CD14-positive monocyte (primary cell): ENCODE data around the gene KIAA0513. TPM values are rescaled to one million over a fixed set of nuclear protein-coding genes. Genes with fewer than 3 reads are reported as not detected.

Experiments used
- DNase-seq, 3 donors: peaks; one replicate each; pipeline ENCODE4 v3.0.0-alpha.2; 2011 to 2022
- H2AFZ ChIP-seq: 2 replicates; pipeline ENCODE4 v1.6.0; 2012; ENCODE audit warnings: mild to moderate bottlenecking, low read depth, low read length, inconsistent platforms; ENCODE audit not compliant: insufficient read depth, poor library complexity, severe bottlenecking
- H3K27ac ChIP-seq, 2 donors: 1 replicate in 1 of 2; 2 replicates in 1 of 2; pipeline ENCODE4 v1.5.1; 2012 to 2013; ENCODE audit warnings: low read length in 2 of 2, control low read depth in 1 of 2, inconsistent platforms in 1 of 2, low read depth in 1 of 2, mild to moderate bottlenecking in 1 of 2
- H3K27me3 ChIP-seq, 2 donors: one replicate each; pipeline versions ENCODE4 v1.6.0 to v1.6.1; 2011 to 2013; ENCODE audit warnings: low read length in 2 of 2; ENCODE audit not compliant: control insufficient read depth in 2 of 2, insufficient read depth in 2 of 2
- H3K36me3 ChIP-seq, 2 donors: replicated peaks in 1 of 2; 1 replicate in 1 of 2; 2 replicates in 1 of 2; pipeline versions ENCODE4 v1.5.1 to v1.6.1; 2012 to 2013; ENCODE audit warnings: low read length in 2 of 2, control low read depth in 1 of 2, inconsistent platforms in 1 of 2, mild to moderate bottlenecking in 1 of 2; ENCODE audit not compliant: insufficient read depth in 2 of 2, control insufficient read depth in 1 of 2
- H3K4me1 ChIP-seq, 2 donors: 1 replicate in 1 of 2; 2 replicates in 1 of 2; pipeline versions ENCODE4 v1.5.1 to v1.6.1; 2012 to 2013; ENCODE audit warnings: low read length in 2 of 2, control low read depth in 1 of 2, inconsistent platforms in 1 of 2, mild to moderate bottlenecking in 1 of 2, moderate library complexity in 1 of 2; ENCODE audit not compliant: insufficient read depth in 2 of 2, control insufficient read depth in 1 of 2
- H3K4me2 ChIP-seq: replicated peaks from 2 replicates; pipeline ENCODE3; 2012; ENCODE audit warnings: low read length, moderate library complexity, mild to moderate bottlenecking; ENCODE audit not compliant: poor library complexity, severe bottlenecking; ENCODE audit errors: extremely low read depth
- H3K4me3 ChIP-seq, 3 experiments: fragments of 200-600 bp in 1 of 3; sonication (generic) in 1 of 3; replicated peaks in 1 of 3; 1 replicate in 2 of 3; 2 replicates in 1 of 3; pipeline ENCODE4 v1.5.1; 2011 to 2013; ENCODE audit warnings: low read length in 3 of 3, mild to moderate bottlenecking in 3 of 3, control low read depth in 2 of 3, low read depth in 2 of 3, inconsistent platforms in 1 of 3, moderate library complexity in 1 of 3
- H3K79me2 ChIP-seq: 2 replicates; pipeline ENCODE4 v1.6.0; 2012; ENCODE audit warnings: mild to moderate bottlenecking, control low read depth, inconsistent platforms, low read length, moderate library complexity; ENCODE audit not compliant: insufficient read depth
- H3K9ac ChIP-seq: 2 replicates; pipeline ENCODE4 v1.6.0; 2017; ENCODE audit warnings: low read length, mild to moderate bottlenecking; ENCODE audit not compliant: insufficient read depth, poor library complexity, severe bottlenecking
- H3K9me3 ChIP-seq, 2 donors: replicated peaks in 1 of 2; 1 replicate in 1 of 2; 2 replicates in 1 of 2; pipeline versions ENCODE4 v1.5.1 to v1.6.1; 2012 to 2013; ENCODE audit warnings: low read length in 2 of 2, control low read depth in 1 of 2; ENCODE audit not compliant: control insufficient read depth in 1 of 2, insufficient read depth in 1 of 2
- H4K20me1 ChIP-seq: 2 replicates; pipeline ENCODE4 v1.6.0; 2012; ENCODE audit warnings: mild to moderate bottlenecking, low read length, control low read depth, moderate library complexity; ENCODE audit not compliant: insufficient read depth
- H3K27ac Mint-ChIP-seq, 7 donors: one replicate each; pipeline ENCODE4 v1.8.0; 2020; ENCODE audit warnings: mild to moderate bottlenecking in 7 of 7, mixed read lengths in 7 of 7, moderate library complexity in 6 of 7, inconsistent platforms in 2 of 7
- H3K27me3 Mint-ChIP-seq, 3 donors: one replicate each; pipeline ENCODE4 v1.8.0; 2021 to 2022; ENCODE audit warnings: low read depth in 3 of 3, mild to moderate bottlenecking in 3 of 3, mixed read lengths in 3 of 3, moderate library complexity in 3 of 3, inconsistent platforms in 1 of 3
- H3K36me3 Mint-ChIP-seq, 2 donors: one replicate each; pipeline ENCODE4 v1.8.0; 2020; ENCODE audit warnings: mixed read lengths in 2 of 2, inconsistent platforms in 1 of 2, mild to moderate bottlenecking in 1 of 2
- H3K4me1 Mint-ChIP-seq: one replicate; pipeline ENCODE4 v1.8.0; 2020; ENCODE audit warnings: mild to moderate bottlenecking, mixed read lengths
- H3K4me3 Mint-ChIP-seq, 2 donors: one replicate each; pipeline ENCODE4 v1.8.0; 2020; ENCODE audit warnings: mild to moderate bottlenecking in 2 of 2, mixed read lengths in 2 of 2, moderate library complexity in 1 of 2
- H3K9me3 Mint-ChIP-seq, 7 donors: one replicate each; pipeline ENCODE4 v1.8.0; 2020 to 2022; ENCODE audit warnings: mixed read lengths in 7 of 7, mild to moderate bottlenecking in 6 of 7, moderate library complexity in 6 of 7, inconsistent platforms in 2 of 7
- CTCF ChIP-seq: fragments of 200-600 bp; IDR thresholded peaks from one replicate; pipeline ENCODE4 v1.8.0; 2022; ENCODE audit warnings: antibody characterized with exemption, mild to moderate bottlenecking
- WGBS: methylation state at CpG from one replicate; pipeline ENCODE4 v1.1.5; 2013; ENCODE audit warnings: missing lambda C conversion rate; ENCODE audit not compliant: insufficient coverage; 5-methylcytosine and 5-hydroxymethylcytosine counted together
- intact Hi-C, 2 donors: fragments of 100-400 bp; cut with micrococcal nuclease; formaldehyde crosslinking; loops; one replicate each; pipeline versions ENCODE4 v1.15.0 to v1.15.1; 2023
- polyA plus RNA-seq, 3 donors: library from polyadenylated mRNA; depleted of rRNA in 1 of 3; unstranded in 2 of 3; stranded (reverse) in 1 of 3; fragments of 300-500 nt in 2 of 3; fragments of >200 nt in 1 of 3; fragmentation: Illumina TruSeq in 2 of 3; gene quantifications; 1 replicate in 2 of 3; 2 replicates in 1 of 3; pipeline ENCODE4 v1.2.3, GENCODE V29; 2012 to 2021

The KIAA0513 gene
- polyA plus RNA-seq, 3 donors, result 21.4 to 77.5 (median 32.7) TPM

DNA sequence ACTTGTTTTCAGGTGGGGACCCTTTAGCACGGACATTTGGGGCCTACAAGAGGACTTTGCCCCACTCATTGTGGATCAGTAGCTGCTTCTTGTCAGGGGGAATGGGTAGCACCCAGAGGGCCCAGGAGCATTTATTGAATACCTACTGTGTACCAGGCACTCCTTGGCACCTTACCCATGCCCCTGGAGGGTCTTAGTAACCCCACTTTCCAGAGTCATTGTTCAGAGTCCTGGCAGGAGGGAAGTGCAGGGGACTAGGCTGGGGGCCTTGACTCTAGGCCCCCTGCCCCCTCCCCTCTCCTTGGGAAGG is 105.7 kb downstream of the KIAA0513 start:
- Histone ChIP-seq H4K20me1 (no peaks in the 10 kb centered on the region), H3K9me3 (no peaks in the 10 kb centered on the region), H3K36me3 (no peaks in the 10 kb centered on the region), H3K9ac (no peak overlapping the region), H2AFZ (no peak overlapping the region), H3K27me3 (no peaks in the 10 kb centered on the region), H3K79me2 (no peaks in the 10 kb centered on the region), H3K27ac (no peak overlapping the region), H3K4me1 (peaks cover 38 to 45% of the 10 kb centered on the region in 2 donors), H3K4me2 (no peak overlapping the region), H3K4me3 (no peak overlapping the region)
- H3K9me3 Mint-ChIP-seq, result peaks cover 2 to 6% (median 3%) of the 10 kb centered on the region in 7 donors
- H3K27me3 Mint-ChIP-seq, result peaks cover 2 to 9% (median 8%) of the 10 kb centered on the region in 3 donors
- intact Hi-C loops, result no loop called here
- no peak overlapping the region for H3K27ac Mint-ChIP-seq
- TF ChIP-seq CTCF, result no peak
- H3K36me3 Mint-ChIP-seq, result peaks cover 2 to 3% of the 10 kb centered on the region in 2 donors
- peaks cover 38% of the 10 kb centered on the region for H3K4me1 Mint-ChIP-seq
- no peak overlapping the region for H3K4me3 Mint-ChIP-seq
- WGBS, result 80% methylated on average over 1 of the region's 1 CpG
- no peak for DNase-seq

DNA sequence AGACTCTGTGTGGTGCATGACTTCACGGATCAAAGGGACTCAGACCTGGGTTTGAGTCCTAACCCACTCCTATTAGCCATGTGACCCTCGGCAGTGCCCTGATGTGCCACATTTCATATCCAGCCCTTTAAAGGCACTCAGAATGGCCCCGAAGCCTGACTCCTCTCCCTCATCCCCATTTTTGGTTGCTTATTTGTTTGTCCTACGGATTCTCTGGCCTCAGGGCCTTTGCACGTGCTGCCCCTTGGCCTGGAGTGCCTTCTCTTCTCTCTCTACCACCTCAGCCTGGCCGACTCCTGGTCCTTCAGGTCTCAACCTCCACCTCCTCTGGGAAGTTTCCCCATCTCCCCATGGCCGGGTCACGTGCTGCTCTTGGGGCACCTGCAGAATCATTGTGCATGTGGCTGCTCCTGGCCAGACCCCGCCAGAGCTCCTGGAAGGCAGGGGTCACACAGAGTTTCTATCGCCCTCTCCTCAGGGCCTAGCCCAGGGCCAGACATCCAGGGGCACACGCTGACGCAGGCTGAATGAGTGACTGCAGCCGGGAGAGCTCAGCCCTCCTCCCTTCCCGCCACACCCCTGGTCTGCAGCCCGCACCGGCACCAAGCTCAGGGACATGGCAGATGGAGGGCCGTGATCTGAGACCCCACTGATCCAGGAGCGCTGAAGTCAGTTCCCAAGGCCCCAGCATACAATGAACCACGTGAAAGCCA is 106.6 kb downstream of the KIAA0513 start:
- Histone ChIP-seq H3K9ac (no peak overlapping the region), H4K20me1 (no peaks in the 10 kb centered on the region), H2AFZ (peak overlapping the region; percentile 44), H3K27me3 (no peaks in the 10 kb centered on the region), H3K27ac (peak overlapping the region in 1 of 2 donors; percentile 84), H3K79me2 (no peaks in the 10 kb centered on the region), H3K36me3 (no peaks in the 10 kb centered on the region), H3K4me2 (peak overlapping the region; percentile 81), H3K4me3 (peak overlapping the region in 1 of 3 experiments; percentile 80), H3K4me1 (peaks cover 38 to 45% of the 10 kb centered on the region in 2 donors), H3K9me3 (no peaks in the 10 kb centered on the region)
- DNase-seq, result no peak
- Mint-ChIP-seq H3K27me3 (peaks cover 7 to 13% (median 12%) of the 10 kb centered on the region in 3 donors), H3K4me3 (peak overlapping the region in 1 of 2 donors; percentile 57), H3K36me3 (peaks cover 2 to 3% of the 10 kb centered on the region in 2 donors), H3K9me3 (peaks cover 2 to 6% (median 3%) of the 10 kb centered on the region in 7 donors), H3K4me1 (peaks cover 41% of the 10 kb centered on the region), H3K27ac (peak overlapping the region in 3 of 7 donors; percentile 70 to 95 (median 70))
- no peak for TF ChIP-seq CTCF
- intact Hi-C loops, result no loop called here
- WGBS, result 94% methylated on average over 19 of the region's 19 CpGs
